HTR-8/SVneo (cell line): Measurements from ENCODE around the gene SPSB1.
A peak's percentile ranks its signal among the peaks of the same experiment; 100 is the strongest.
"Not testable (repeated sequence)": the region's sequence is repeated elsewhere in the genome, so short reads cannot be mapped to it uniquely, and the experiment has no call there.

Experiments used
- DNase-seq: peaks from one replicate; pipeline ENCODE4 v3.0.0; 2011; ENCODE audit warnings: low spot score, mixed read lengths; ENCODE audit not compliant: insufficient read length
- FAIRE-seq: peaks from 2 replicates; lab custom pipeline; 2011; peaks lifted over from hg19 to GRCh38; lab: Jason Lieb, UNC

The SPSB1 gene

GRCh38 chr1:9296850-9297249 is 4.2 kb downstream of the SPSB1 start:
- DNase-seq: no peak
- no peak for FAIRE-seq

GRCh38 chr1:9297831-9298230 is 5.1 kb downstream of the SPSB1 start:
- FAIRE-seq (no peak), DNase-seq (no peak)

- FAIRE-seq (no peak), DNase-seq (no peak)
Measured at GRCh38 chr1:9298282-9298681, 5.6 kb downstream of the SPSB1 start.

DNA sequence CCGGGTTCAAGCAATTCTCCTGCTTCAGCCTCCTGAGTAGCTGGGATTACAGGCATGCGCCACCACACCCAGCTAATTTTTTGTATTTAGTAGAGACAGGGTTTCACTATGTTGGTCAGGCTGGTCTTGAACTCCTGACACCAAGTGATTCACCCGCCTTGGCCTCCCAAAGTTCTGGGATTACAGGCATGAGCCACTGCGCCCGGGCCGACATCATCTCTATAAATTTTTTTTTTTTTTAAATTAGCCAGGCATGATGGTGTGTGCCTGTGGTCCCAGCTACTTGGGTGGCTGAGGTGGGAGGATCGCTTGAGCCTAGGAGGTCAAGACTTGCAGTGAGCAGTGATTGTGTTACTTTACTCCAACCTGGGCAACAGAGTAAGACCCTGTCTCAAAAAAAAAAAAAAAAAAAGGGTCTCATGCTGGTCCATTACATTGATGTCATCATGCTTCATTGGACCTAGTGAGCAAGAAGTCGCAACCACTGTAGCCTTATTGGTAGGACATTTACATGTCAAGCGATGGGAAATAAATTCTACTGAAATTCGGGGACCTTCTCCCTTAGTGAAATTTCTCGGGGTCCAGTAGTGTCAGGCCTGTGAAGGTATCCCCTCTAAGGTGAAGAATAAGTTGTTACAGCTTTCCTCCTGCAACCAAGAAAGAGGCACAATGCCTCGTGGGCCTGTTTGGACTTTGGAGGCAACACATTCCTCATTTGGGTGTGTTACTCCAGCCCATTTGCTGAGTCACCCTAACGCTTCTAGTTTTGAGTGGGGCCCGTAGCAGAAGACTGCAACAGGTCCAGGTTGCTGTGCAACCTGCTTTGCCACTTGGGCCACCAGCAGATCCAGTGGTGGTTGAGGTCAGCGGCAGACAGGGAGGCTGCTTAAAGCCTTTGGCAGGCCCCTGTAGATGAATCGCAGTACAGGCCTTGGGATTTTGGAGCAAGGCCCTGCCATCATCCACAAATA is 7.2 kb downstream of the SPSB1 start:
- FAIRE-seq: peak; percentile 4
- DNase-seq: not testable (repeated sequence)

DNA sequence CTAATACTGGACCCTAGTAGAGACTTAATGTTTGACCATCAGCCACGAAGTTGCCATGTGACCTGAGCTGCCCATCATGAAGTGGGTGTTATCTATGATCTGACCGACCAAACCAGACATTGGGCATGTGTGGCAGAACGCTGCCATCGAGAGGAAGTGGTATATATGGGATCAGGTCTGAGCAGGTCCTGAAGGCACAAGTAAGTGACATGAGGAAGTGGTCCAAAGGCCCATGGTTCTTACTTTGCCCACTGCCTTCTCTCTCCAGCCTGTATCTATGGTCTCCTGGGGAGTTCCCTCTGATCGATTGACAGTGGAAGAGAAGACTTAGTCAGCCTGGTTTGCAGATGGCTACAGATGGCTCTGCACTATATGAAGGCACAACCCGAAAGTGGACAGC is 7.9 kb downstream of the SPSB1 start:
- no peak for FAIRE-seq
- no peak for DNase-seq

DNA sequence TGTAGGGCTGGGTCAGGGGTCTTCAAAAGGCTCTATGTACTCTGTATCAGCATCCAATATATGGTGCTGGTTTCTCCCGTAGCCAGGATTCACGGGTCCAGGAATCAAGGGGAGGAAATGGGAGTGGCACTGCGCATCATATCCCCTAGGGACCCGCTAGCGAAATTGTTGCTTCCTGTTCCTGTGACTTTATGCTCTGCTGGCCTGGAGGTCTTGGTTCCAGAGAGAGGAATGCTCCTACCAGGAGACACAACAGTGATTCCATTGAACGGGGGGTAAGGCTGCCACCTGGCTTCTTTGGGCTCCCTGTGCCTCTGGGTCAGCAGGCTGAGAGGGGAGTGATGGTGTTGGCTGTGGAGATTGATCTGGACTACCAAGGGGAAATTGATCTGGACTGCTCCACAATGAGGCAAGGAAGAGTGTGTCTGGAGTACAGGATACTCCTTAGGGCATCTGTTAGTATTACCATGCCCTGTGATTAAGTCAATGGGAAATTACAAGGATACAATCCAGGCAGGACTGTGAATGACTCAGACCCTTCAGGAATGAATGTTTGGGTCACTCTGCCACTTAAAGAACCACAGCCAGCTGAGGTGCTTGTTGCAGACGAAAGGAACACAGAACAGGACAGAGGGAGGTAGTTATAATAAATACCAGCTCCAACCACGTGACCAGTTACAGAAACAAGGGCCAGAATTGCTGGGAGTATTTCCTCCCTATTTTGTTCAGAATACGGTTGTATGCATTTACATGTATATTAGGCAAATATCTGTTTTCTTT is 10.2 kb downstream of the SPSB1 start:
- no peak for FAIRE-seq
- DNase-seq: peak; percentile 67

GRCh38 chr1:9303916-9304315 is 11.2 kb downstream of the SPSB1 start:
- DNase-seq (no peak), FAIRE-seq (no peak)

DNA sequence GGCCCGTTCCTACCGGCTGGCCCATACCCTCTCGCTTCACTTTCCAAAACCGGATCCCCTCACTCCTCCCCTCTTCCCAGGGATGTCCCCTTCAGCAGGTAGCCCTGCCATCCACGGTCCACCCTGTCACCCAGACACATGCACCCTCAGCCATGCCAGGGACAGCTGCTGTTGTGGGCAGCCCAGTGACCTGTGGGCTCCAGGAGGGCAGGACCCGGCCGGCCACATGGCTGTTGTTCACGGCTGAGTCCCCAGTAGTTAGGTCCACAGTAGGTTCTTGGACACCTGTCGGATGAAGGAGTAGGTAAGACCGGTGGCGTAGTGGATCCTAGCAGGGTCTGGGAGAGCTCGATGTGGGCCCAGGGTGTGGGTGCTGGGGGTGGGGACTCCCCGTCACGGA is 12.5 kb downstream of the SPSB1 start:
- no peak for FAIRE-seq

DNA sequence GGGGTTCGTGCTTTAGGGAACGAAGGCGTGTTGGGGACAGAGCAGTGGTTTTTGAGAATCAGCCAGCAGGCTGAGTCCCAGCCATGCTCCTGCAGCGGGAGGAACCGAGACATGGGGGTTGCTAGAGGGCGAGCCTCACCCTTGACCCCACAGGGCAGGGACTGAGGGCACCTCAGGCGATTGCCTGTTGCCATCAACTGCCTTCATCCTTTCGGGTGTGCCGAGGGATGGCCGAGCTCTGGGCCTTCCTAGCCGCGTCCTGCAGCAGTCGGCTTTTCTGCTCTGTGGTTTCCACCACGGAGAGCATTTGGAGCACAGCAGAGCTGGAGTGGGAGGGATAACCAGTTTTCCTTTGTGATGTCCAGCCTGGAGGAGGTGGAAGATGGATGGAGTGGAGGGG is 13.3 kb downstream of the SPSB1 start:
- FAIRE-seq: no peak
- DNase-seq: no peak

More for the DNA sequence above, 12.5 kb downstream of the SPSB1 start:
- no peak for DNase-seq

DNA sequence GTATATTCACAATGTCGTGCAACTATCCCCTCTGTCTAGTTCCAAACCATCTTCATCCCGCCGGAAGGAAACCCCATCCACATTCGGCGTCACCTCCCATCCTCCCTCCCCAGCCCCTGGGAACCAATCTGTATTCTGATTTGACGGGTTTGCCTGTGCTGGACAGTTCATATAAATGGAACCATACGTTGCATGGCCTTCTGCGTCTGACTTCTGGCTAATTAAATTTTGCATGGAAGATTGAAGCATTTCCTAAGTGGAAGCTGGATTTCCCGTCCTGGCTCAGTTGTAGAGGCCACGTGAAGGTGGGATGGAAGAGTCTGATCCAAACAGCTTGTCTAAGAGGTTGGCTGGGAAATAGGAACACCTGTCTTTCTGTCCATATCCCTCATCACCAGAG is 14.6 kb downstream of the SPSB1 start:
- no peak for DNase-seq
- FAIRE-seq: no peak

DNA sequence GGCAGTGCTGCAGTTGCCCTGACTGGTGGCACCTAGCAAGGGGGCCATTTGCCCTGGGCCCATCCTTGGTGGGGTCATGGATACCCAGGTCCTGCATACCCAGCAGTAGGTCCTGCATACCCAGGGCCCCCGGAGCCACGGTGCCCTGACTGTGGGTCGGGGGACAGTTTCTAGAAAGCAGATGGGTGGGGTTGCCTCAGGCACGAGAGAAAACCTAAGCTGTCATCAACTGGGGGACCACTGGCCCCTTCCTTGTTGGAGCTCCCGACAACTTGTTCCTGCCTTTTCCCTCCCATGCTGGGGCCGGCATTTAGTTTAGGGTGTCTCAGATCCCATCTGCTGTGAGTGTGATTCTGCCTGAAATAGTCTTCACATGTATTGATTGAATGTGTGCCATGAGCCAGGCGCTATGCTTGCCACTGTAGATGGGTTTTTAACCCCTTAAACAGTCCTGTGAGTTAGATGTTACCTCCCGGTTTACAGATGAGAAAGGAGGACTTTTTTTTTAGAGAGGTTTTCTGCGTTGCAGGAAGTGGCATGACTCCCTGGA is 15.6 kb downstream of the SPSB1 start:
- DNase-seq: no peak
- no peak for FAIRE-seq

DNA sequence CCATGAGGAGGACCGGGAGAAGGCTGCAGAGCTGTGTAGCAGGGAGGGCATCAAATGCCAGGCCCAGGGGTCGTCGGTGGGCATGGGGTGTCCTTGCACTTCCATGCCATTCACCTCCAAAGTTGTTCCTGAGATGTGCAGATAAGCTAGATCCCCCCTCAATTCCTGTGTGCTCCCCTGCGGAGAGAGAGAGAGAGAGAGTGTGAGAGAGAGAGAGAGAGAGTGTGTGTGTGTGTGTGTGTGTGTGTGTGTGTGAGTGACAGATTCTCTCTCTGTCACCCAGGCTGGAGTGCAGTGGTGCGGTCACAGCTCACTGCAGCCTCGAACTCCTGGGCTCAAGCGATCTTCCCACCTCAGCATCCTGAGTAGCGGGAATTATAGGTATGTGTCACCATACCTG is 16.4 kb downstream of the SPSB1 start:
- no peak for DNase-seq
- no peak for FAIRE-seq

GRCh38 chr1:9309991-9310390 is 17.3 kb downstream of the SPSB1 start:
- FAIRE-seq (no peak), DNase-seq (no peak)

GRCh38 chr1:9311029-9311428 is 18.3 kb downstream of the SPSB1 start:
- no peak for FAIRE-seq
- DNase-seq: no peak

DNA sequence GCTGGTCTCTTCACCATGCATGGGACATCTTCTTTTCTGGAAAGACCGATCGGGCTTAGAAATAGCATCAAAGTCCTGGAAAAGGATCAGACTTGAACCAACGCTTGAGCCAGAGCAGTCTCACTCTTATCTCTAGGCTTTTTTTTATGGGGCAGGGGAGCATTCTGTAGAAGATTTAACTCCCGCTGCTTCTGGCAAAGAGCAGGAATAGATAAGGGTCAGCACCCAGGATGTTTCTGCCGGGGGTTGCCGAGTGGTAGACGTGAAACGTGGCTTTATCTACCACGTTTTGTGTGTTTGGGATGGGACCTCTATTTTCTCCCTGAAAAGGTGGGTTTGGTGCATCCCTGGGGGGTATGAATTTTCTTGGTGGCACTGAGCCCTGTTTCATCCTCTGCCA is 18.8 kb downstream of the SPSB1 start:
- FAIRE-seq: no peak
- DNase-seq: no peak

- FAIRE-seq (no peak), DNase-seq (no peak)
Measured at GRCh38 chr1:9312168-9312720, 19.6 kb downstream of the SPSB1 start.

DNA sequence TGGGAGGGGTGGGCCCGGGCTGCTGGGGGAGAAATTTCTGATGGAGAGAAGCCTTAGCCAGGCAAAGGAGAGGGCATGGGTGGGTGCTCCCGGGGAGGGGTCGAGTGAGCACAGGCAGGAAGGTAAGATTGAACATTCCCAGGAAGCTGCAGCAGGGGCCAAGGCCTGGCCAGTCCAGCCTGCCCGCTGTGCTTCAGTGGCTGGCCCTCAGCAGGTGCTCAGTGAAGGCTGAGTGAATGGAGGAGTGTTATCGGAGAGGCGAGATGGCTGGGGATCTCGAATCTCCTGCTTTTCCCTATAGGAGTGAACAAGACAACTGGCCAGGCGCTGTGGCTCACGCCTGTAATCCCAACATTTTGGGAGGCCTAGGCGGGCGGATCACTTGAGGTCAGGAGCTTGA is 20.9 kb downstream of the SPSB1 start:
- DNase-seq (no peak), FAIRE-seq (no peak)

DNA sequence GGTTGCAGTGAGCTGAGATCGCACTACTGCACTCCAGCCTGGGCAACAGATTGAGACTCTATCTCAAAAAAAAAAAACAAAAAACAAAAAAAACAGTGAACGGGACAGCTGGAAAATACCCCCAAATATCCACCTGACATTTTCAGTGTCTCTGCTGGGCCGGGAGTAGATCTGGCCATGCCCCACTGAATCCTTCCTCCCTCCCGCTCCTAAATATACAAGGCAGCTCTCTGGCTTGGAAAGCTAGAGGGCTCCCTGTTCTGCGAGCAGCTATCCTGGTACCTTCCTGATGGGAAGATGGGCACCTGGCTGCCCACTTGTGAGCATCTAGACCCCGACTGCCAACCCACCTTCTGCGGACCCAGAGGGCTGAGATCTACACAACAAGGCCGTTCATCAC is 21.4 kb downstream of the SPSB1 start:
- no peak for FAIRE-seq
- DNase-seq: no peak

GRCh38 chr1:9314711-9315379 is 22.2 kb downstream of the SPSB1 start:
- no peak for DNase-seq
- no peak for FAIRE-seq

DNA sequence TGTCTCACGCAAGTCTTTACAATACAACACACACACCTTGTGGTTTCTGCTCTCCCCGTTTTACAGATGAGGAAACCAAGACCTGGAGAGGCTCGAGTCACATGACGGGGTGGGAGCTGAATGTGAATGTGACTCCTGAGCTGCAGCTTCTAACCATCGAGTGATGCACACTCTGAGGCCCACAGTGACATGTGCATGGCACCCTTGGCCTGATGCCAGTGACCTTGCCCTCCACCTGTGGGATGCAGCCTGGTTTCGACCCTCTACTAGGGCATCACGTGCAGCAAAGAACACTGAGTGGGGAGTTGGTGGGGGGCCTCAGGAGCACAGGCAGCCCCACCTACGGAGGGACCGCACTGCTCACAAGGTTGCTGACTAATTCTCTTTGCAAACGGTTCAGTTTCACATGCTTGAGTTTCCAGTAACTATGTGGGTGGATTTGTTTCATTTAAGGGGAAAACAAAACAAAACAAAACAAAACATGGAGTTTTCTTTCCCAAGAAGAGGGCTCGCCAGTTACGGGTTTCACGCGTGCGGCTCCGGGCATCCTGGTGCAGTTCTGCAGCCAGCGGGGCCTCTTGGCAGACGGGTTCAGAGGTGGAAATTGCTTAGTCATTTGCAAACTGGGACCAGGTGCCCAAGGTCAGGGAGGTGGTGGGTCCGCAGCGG is 22.9 kb downstream of the SPSB1 start:
- FAIRE-seq (no peak), DNase-seq (no peak)
